Transverse colon (tissue), 4 donors: ENCODE data around the gene HEPN1.

Experiments
- CTCF ChIP-seq, 5 experiments: fragments of 200-600 bp in 3 of 5; fragments of 450-650 bp in 2 of 5; sonication (generic) in 3 of 5; IDR thresholded peaks; 1 replicate in 2 of 5; 2 replicates in 3 of 5; pipeline ENCODE4 v1.5.1; 2016 to 2017; ENCODE audit warnings: antibody characterized with exemption in 5 of 5, inconsistent platforms in 3 of 5, mild to moderate bottlenecking in 2 of 5, moderate library complexity in 1 of 5
- POLR2A ChIP-seq: fragments of 450-650 bp; IDR thresholded peaks from one replicate; pipeline ENCODE4 v1.6.1; 2016; ENCODE audit warnings: antibody characterized with exemption, mild to moderate bottlenecking, moderate library complexity
- POLR2AphosphoS5 ChIP-seq, 3 donors: sonication (generic); formaldehyde crosslinking; IDR thresholded peaks; one replicate each; pipeline ENCODE4 v1.6.1; 2016; ENCODE audit warnings: antibody characterized with exemption in 3 of 3

DNA sequence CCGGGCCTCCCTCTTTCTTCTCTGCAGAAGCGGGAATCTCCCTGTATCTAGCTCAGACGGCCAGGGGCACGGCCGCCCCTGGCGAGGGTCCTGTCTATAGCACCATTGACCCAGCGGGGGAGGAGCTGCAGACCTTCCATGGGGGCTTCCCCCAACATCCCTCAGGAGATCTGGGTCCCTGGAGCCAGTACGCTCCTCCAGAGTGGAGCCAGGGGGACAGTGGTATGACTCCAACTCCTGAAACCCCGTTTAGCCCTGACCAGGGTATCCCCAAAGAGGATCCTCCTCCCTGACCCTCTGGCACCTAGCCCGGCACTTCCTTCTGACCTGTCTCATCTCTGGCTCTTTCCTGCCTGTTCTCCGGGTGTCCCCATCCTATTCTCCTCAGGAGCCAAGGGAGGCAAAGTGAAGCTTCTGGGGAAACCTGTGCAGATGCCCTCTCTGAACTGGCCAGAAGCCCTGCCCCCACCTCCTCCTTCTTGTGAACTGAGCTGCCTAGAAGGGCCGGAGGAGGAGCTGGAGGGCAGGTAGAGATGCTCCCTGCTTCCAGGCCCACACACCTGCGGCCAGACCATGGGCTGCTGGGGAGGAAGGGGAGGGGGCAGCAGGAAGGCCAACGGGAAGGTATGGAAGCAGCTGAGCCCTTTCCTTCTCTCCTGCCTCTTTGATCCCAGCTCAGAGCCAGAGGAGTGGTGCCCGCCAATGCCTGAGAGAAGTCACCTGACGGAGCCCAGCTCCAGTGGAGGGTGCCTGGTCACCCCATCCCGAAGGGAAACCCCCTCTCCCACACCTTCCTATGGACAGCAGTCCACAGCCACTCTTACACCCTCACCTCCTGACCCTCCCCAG, 40.9 kb upstream of the HEPN1 start:
- TF ChIP-seq CTCF (IDR thresholded peaks at IDR 0.05) (no peak), POLR2AphosphoS5 (IDR thresholded peaks at IDR 0.05) (no peak), POLR2A (no peak)
